ENCODE measurements around the gene SLC25A11. TPM values are rescaled to one million over a fixed set of nuclear protein-coding genes. Genes with fewer than 3 reads are reported as not detected.
A peak's percentile ranks its signal among the peaks of the same experiment; 100 is the strongest.

Gene SLC25A11
- total and polyA plus RNA-seq, 2 donors (not counting 3 experiments of a cell fraction or from before 2014, with no cell fraction given), result 58.2 to 95.2 TPM

- FAIRE-seq (peak; percentile 62), DNase-seq (ENCODE audit: low read depth, low spot score) (peak; percentile 42)
- peak overlapping the region; percentile 90 for H3K27ac ChIP-seq (ENCODE audit: insufficient read depth, low read depth, low read length)
- TF ChIP-seq MAX (IDR thresholded peaks at IDR 0.05; ENCODE audit: insufficient read depth, insufficient read length) (no peak), FOS (IDR thresholded peaks at IDR 0.05; ENCODE audit: borderline replicate concordance, insufficient read depth, low read length) (peak; percentile 33), EZH2 (IDR thresholded peaks at IDR 0.05; ENCODE audit: borderline replicate concordance, low read depth, low read length, severe bottlenecking) (no peak), POLR2AphosphoS5 (IDR thresholded peaks at IDR 0.05; ENCODE audit: insufficient read depth, low read depth, low read length) (peak; percentile 42)
- TF ChIP-seq, protein P1, sequence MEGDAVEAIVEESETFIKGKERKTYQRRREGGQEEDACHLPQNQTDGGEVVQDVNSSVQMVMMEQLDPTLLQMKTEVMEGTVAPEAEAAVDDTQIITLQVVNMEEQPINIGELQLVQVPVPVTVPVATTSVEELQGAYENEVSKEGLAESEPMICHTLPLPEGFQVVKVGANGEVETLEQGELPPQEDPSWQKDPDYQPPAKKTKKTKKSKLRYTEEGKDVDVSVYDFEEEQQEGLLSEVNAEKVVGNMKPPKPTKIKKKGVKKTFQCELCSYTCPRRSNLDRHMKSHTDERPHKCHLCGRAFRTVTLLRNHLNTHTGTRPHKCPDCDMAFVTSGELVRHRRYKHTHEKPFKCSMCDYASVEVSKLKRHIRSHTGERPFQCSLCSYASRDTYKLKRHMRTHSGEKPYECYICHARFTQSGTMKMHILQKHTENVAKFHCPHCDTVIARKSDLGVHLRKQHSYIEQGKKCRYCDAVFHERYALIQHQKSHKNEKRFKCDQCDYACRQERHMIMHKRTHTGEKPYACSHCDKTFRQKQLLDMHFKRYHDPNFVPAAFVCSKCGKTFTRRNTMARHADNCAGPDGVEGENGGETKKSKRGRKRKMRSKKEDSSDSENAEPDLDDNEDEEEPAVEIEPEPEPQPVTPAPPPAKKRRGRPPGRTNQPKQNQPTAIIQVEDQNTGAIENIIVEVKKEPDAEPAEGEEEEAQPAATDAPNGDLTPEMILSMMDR (IDR thresholded peaks at IDR 0.05; ENCODE audit: extremely low read depth in 1 of 2, insufficient read depth in 1 of 2, low read depth in 1 of 2, low read length in 2 of 2), result no peak
- POLR2A ChIA-PET, result interaction anchor here (3.1 kb wide), 1 partner anchor 18 kb away, joined by 15 read pairs; the partner anchor contains the start of gene SPAG7
- H3K4me3 ChIP-seq (replicated peaks in 1 of 3; ENCODE audit: insufficient read depth in 1 of 3, low read depth in 1 of 3, low read length in 3 of 3), result peak overlapping the region; percentile 7 to 99 (median 81)
- H3K27me3 ChIP-seq (ENCODE audit: control insufficient read depth in 2 of 2, insufficient read depth in 2 of 2, low read length in 2 of 2), result no peaks in the 10 kb centered on the region
- intact Hi-C loops (cut with micrococcal nuclease) (loop anchor here (2.0 kb wide), 1 partner anchor 41 kb away; no protein-coding TSS in a partner anchor), dilution Hi-C loops (cut with MboI; ENCODE audit: extremely low pct_ligation_motif_present, low sequenced_read_pairs) (no loop called here)
- peaks cover 45% of the 10 kb centered on the region for H3K4me1 ChIP-seq (ENCODE audit: control insufficient read depth, extremely low read depth, insufficient read depth, low read length)
- H3K4me2 ChIP-seq (ENCODE audit: insufficient read depth, low read length), result peak overlapping the region; percentile 88
- no peaks in the 10 kb centered on the region for H3K9me1 ChIP-seq (replicated peaks; ENCODE audit: control insufficient read depth, extremely low read depth, insufficient read depth, low read length)
- peaks cover 7 to 13% of the 10 kb centered on the region in 2 experiments for H3K36me3 ChIP-seq (ENCODE audit: control insufficient read depth in 2 of 2, extremely low read depth in 1 of 2, insufficient read depth in 2 of 2, low read length in 2 of 2)
- CTCF ChIA-PET, result interaction anchor here (1.5 to 2.8 kb wide), 2 partner anchors 18 to 41 kb away, joined by 5 to 12 read pairs; partner anchors contain the start of gene SPAG7
- peaks cover 38% of the 10 kb centered on the region for H3K79me2 ChIP-seq (ENCODE audit: control insufficient read depth, insufficient read depth, low read length)
- H4K20me1 ChIP-seq (replicated peaks; ENCODE audit: control insufficient read depth, extremely low read depth, insufficient read depth, low read length), result no peaks in the 10 kb centered on the region
- BruUV-seq (replicated peaks), result no TSS peak
- H2AFZ ChIP-seq (ENCODE audit: low read depth, low read length), result peak overlapping the region; percentile 49
- H3K9ac ChIP-seq (replicated peaks; ENCODE audit: extremely low read depth, insufficient read depth, low read length), result peak overlapping the region; percentile 58
- no peaks in the 10 kb centered on the region for H3K9me3 ChIP-seq (replicated peaks; ENCODE audit: control insufficient read depth, insufficient read depth, low read length)
Measured at GRCh38 chr17:4949321-4950074, 9.7 kb upstream of the SLC25A11 start.
